ENCODE measurements around the gene HRC. TPM values are rescaled to one million over a fixed set of nuclear protein-coding genes. Genes with fewer than 3 reads are reported as not detected.

The HRC gene
- total RNA-seq, 6 experiments from 2014 or later, result not detected

- peaks cover 44% of the 10 kb centered on the region for H3K36me3 Mint-ChIP-seq (ENCODE audit: low read depth)
- no peak for DNase-seq
- H3K9me3 Mint-ChIP-seq, result no peaks in the 10 kb centered on the region
- H3K4me3 Mint-ChIP-seq, result no peak overlapping the region
- H3K4me1 Mint-ChIP-seq (ENCODE audit: low read depth), result peaks cover 12% of the 10 kb centered on the region
- TF ChIP-seq CTCF (IDR thresholded peaks at IDR 0.05), result no peak
- H3K27me3 Mint-ChIP-seq (ENCODE audit: insufficient read depth), result peaks cover 10% of the 10 kb centered on the region
- no peak overlapping the region for H3K27ac Mint-ChIP-seq
Measured at GRCh38 chr19:49102303-49102702, 52.9 kb downstream of the HRC start.

Other genes starting within 250 kb of the HRC start
- not detected for gene DHDH, start 221.7 kb downstream of the HRC start, total RNA-seq (2021; fragmentation: NEBNext Ultra II Directional; extraction: Animal tissue kit (Norgen Biotek cat#: 25700))
- gene BAX, start 200.5 kb downstream of the HRC start, total RNA-seq (2021; fragmentation: NEBNext Ultra II Directional; extraction: Animal tissue kit (Norgen Biotek cat#: 25700)), result 100 to 1,000 TPM; 223 to 260 (median 244) TPM
- gene FTL, start 190.1 kb downstream of the HRC start, total RNA-seq (2021; fragmentation: NEBNext Ultra II Directional; extraction: Animal tissue kit (Norgen Biotek cat#: 25700)), result 1,000 to 10,000 TPM; 2,438 to 4,450 (median 3,824) TPM
- 10 to 100 TPM; 76.0 to 90.8 (median 87.5) TPM for gene GYS1, start 162.1 kb downstream of the HRC start, total RNA-seq (2021; fragmentation: NEBNext Ultra II Directional; extraction: Animal tissue kit (Norgen Biotek cat#: 25700))
- gene RUVBL2, start 161.5 kb downstream of the HRC start, total RNA-seq (2021; fragmentation: NEBNext Ultra II Directional; extraction: Animal tissue kit (Norgen Biotek cat#: 25700)), result 100 to 1,000 TPM; 131 to 161 (median 159) TPM
- gene LHB, start 138.3 kb downstream of the HRC start, total RNA-seq (2021; fragmentation: NEBNext Ultra II Directional; extraction: Animal tissue kit (Norgen Biotek cat#: 25700)), result under 1 TPM in 1 of 6 experiments, not detected in 5; 0.46 TPM
- gene CGB3, start 131.1 kb downstream of the HRC start, total RNA-seq (2021; fragmentation: NEBNext Ultra II Directional; extraction: Animal tissue kit (Norgen Biotek cat#: 25700)), result not detected
- gene CGB2, start 123.5 kb downstream of the HRC start, total RNA-seq (2021; fragmentation: NEBNext Ultra II Directional; extraction: Animal tissue kit (Norgen Biotek cat#: 25700)), result under 1 TPM in 1 of 6 experiments, not detected in 5; 0.55 TPM
- 1 to 10 TPM in 1 of 6 experiments, under 1 TPM in 1, not detected in 4; 0.38 to 1.0 TPM for gene CGB1, start 118.5 kb downstream of the HRC start, total RNA-seq (2021; fragmentation: NEBNext Ultra II Directional; extraction: Animal tissue kit (Norgen Biotek cat#: 25700))
- under 1 TPM in 2 of 6 experiments, not detected in 4; 0.23 to 0.75 TPM for gene CGB5, start 111.5 kb downstream of the HRC start, total RNA-seq (2021; fragmentation: NEBNext Ultra II Directional; extraction: Animal tissue kit (Norgen Biotek cat#: 25700))
- 1 to 10 TPM in 4 of 6 experiments, under 1 TPM in 1, not detected in 1; 0.83 to 3.8 (median 3.7) TPM for gene CGB8, start 106.3 kb downstream of the HRC start, total RNA-seq (2021; fragmentation: NEBNext Ultra II Directional; extraction: Animal tissue kit (Norgen Biotek cat#: 25700))
- 1 to 10 TPM in 4 of 6 experiments, under 1 TPM in 2; 0.36 to 2.2 (median 2.1) TPM for gene CGB7, start 97.6 kb downstream of the HRC start, total RNA-seq (2021; fragmentation: NEBNext Ultra II Directional; extraction: Animal tissue kit (Norgen Biotek cat#: 25700))
- 1 to 10 TPM in 2 of 6 experiments, under 1 TPM in 2, not detected in 2; 0.82 to 1.5 (median 1.1) TPM for gene NTF4, start 90.6 kb downstream of the HRC start, total RNA-seq (2021; fragmentation: NEBNext Ultra II Directional; extraction: Animal tissue kit (Norgen Biotek cat#: 25700))
- gene KCNA7, start 82.7 kb downstream of the HRC start, total RNA-seq (2021; fragmentation: NEBNext Ultra II Directional; extraction: Animal tissue kit (Norgen Biotek cat#: 25700)), result not detected
- gene SNRNP70, start 69.9 kb downstream of the HRC start, total RNA-seq (2021; fragmentation: NEBNext Ultra II Directional; extraction: Animal tissue kit (Norgen Biotek cat#: 25700)), result 100 to 1,000 TPM; 134 to 164 (median 156) TPM
- gene LIN7B, start 41.0 kb downstream of the HRC start, total RNA-seq (2021; fragmentation: NEBNext Ultra II Directional; extraction: Animal tissue kit (Norgen Biotek cat#: 25700)), result 10 to 100 TPM in 4 of 6 experiments, 1 to 10 TPM in 2; 9.3 to 12.7 (median 10.2) TPM
- gene C19orf73, start 36.3 kb downstream of the HRC start, total RNA-seq (2021; fragmentation: NEBNext Ultra II Directional; extraction: Animal tissue kit (Norgen Biotek cat#: 25700)), result 1 to 10 TPM in 1 of 6 experiments, under 1 TPM in 5; 0.60 to 1.1 (median 0.71) TPM
- gene PPFIA3, start 35.9 kb downstream of the HRC start, total RNA-seq (2021; fragmentation: NEBNext Ultra II Directional; extraction: Animal tissue kit (Norgen Biotek cat#: 25700)), result 1 to 10 TPM; 1.9 to 2.4 (median 2.3) TPM
- gene TRPM4, start 2.4 kb upstream of the HRC start, total RNA-seq (2021; fragmentation: NEBNext Ultra II Directional; extraction: Animal tissue kit (Norgen Biotek cat#: 25700)), result 10 to 100 TPM; 25.5 to 32.5 (median 30.5) TPM
- under 1 TPM in 5 of 6 experiments, not detected in 1; 0.26 to 0.53 (median 0.40) TPM for gene SLC6A16, start 169.8 kb upstream of the HRC start, total RNA-seq (2021; fragmentation: NEBNext Ultra II Directional; extraction: Animal tissue kit (Norgen Biotek cat#: 25700))
- not detected for gene CD37, start 180.0 kb upstream of the HRC start, total RNA-seq (2021; fragmentation: NEBNext Ultra II Directional; extraction: Animal tissue kit (Norgen Biotek cat#: 25700))
- gene TEAD2, start 207.0 kb upstream of the HRC start, total RNA-seq (2021; fragmentation: NEBNext Ultra II Directional; extraction: Animal tissue kit (Norgen Biotek cat#: 25700)), result 10 to 100 TPM; 16.5 to 23.1 (median 20.8) TPM
- not detected for gene DKKL1, start 208.5 kb upstream of the HRC start, total RNA-seq (2021; fragmentation: NEBNext Ultra II Directional; extraction: Animal tissue kit (Norgen Biotek cat#: 25700))
- not detected for gene KASH5, start 232.9 kb upstream of the HRC start, total RNA-seq (2021; fragmentation: NEBNext Ultra II Directional; extraction: Animal tissue kit (Norgen Biotek cat#: 25700))